Regular cardiac myocyte (primary cell): Measurements from ENCODE around the gene RTN4RL2. TPM values are rescaled to one million over a fixed set of nuclear protein-coding genes. Genes with fewer than 3 reads are reported as not detected.

Experiments
- total RNA-seq: library from RNA; depleted of rRNA; stranded (reverse); fragments of >200 nt; gene quantifications from 2 replicates; pipeline ENCODE4 v1.2.3, GENCODE V29; 2014

Gene RTN4RL2
- not detected in 2 replicates for total RNA-seq

DNA sequence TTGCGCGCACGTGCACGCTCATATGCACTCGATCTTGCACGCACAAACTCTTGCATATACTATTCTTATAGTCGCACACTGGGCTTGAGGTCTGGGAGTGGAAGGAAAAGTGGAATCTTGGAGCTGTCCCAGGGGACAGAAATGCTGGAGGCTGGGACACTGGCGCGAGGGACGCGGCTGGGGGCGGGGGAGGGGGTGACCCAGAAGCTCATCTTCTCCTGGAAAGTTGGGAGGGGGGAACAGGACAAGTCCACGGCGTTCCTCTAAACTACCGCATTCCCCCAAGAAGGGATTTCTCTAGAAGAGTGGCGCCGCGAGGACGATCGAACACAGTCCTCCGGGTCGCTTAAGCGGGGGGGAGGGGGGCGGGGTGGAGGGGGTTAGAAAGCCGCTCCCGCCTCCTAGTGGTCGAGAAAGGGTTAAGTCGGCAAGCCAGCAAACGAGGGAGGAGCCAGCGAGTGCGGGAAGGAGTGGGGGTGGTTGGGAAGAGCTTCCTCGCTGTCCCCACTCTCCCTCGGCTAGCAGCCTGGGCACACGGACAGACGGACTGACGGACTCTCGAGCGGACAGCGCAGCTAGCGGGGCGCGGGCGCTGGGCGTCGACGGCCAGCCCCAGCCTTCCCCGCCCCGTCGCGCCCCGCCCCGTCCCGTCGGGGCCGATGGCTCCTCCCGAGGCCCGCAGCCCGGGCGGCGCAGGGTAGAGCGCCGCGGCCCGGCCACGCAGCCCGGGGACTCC lies at the start of gene RTN4RL2:
RTN4RL2 (plus strand) TSS at position 507 of the 736 bp plus-strand sequence. CDS start 338 bp downstream, outside the sequence.

DNA sequence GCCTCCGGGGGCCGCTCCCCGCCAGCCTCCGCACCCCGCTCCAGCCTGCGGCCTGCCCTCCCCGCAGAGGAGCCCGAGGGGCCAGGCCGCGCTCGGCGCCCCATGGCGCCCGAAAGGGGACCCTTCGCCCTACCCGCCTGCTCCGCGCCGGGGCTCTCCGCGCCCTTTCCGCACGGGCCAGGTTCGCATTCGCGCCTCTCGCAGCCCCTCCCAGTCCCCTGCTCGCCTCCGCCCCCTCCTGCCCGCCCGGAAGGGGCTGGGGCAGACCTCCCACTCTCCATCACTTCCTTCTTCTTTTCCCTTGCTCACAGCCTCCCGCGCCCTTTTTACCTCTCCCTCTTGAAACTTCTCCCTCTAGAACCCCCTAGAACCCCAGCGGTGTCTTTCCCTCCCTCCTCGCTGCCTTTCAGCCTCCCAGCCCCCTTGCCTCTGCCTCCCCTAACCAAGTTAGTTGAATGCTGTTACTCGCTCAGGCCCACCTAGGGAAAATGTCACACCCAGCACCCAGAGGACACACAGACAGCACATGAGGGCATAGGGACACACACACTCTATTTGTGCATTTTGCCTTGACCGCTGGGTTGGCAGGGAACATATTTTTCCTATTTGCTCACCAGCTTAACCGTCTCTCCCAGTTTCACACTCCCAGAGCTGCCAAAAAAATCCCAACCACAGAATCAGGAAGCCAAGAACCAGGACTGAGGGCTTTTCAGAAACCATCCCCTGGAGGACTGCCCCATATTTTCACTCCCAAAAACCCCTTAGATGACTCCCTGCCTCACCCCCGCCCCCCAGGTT lies 33.2 kb upstream of the RTN4RL2 start, which contains the start of gene SLC43A3:
SLC43A3 (minus strand) TSS at position 193 of the 798 bp plus-strand sequence. CDS start 949 bp downstream, outside the sequence.

DNA sequence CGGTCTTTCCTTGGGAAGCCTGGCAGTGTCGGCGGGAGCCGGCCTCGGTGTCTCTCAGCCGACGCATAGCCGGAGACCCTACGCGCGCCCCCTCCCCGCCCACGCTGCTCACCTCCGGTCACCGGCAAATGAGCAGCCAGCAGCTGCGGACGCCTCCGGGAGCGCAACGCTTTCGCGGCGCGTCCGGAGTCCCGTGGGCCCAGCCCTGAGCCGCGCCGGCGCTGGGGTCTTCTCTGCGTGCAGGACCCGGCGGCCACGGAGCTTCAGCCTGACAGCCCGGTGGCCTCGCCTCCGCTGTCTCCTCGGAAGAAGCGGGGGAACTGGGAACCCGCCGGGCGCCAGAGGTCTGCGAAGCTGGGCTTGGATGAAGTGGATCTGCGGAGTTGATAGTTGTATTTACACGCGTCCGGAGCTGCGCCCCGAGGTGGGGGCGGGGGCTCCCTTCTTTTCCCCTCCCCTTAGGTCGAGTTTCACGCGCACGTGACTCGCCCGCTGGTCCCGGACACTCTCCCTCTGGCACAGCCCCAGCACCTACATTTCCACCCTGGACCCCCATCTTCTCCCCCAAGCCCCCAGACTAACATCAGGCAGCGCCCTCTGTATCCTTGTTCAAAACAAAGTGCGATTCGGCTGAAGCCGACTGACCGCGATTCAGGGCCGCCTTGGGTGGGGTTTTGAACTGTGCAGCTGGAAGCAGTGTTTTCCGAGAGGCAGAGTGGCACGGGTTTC lies 55.2 kb downstream of the RTN4RL2 start, which contains the start of gene SLC43A1:
SLC43A1 (minus strand) TSS at position 371 of the 729 bp plus-strand sequence. CDS start 1,591 bp downstream, outside the sequence.

Other genes starting within 250 kb of the RTN4RL2 start
- under 0.01 and 0.56 TPM in 2 replicates for gene APLNR, start 223.3 kb upstream of the RTN4RL2 start, total RNA-seq
- 72.4 and 85.3 TPM in 2 replicates for gene TNKS1BP1, start 135.6 kb upstream of the RTN4RL2 start, total RNA-seq
- gene SSRP1, start 124.6 kb upstream of the RTN4RL2 start, total RNA-seq: 37.2 and 120 TPM in 2 replicates
- not detected in 2 replicates for gene P2RX3, start 122.2 kb upstream of the RTN4RL2 start, total RNA-seq
- gene PRG3, start 79.4 kb upstream of the RTN4RL2 start, total RNA-seq: not detected in 2 replicates
- under 0.01 and 2.3 TPM in 2 replicates for gene PRG2, start 69.9 kb upstream of the RTN4RL2 start, total RNA-seq
- gene SLC43A3, start 33.4 kb upstream of the RTN4RL2 start, total RNA-seq: 41.4 and 114 TPM in 2 replicates
- 7.5 and 13.0 TPM in 2 replicates for gene SLC43A1, start 55.2 kb downstream of the RTN4RL2 start, total RNA-seq
- 43.1 and 59.2 TPM in 2 replicates for gene TIMM10, start 70.2 kb downstream of the RTN4RL2 start, total RNA-seq
- not detected in 2 replicates for gene SMTNL1, start 77.1 kb downstream of the RTN4RL2 start, total RNA-seq
- 32.0 and 40.9 TPM in 2 replicates for gene UBE2L6, start 107.1 kb downstream of the RTN4RL2 start, total RNA-seq
- gene SERPING1, start 137.2 kb downstream of the RTN4RL2 start, total RNA-seq: 1.7 and 21.4 TPM in 2 replicates
- 2.8 TPM in 1 of 2 replicates, not detected in the other for gene YPEL4, start 189.4 kb downstream of the RTN4RL2 start, total RNA-seq
- gene CLP1, start 197.2 kb downstream of the RTN4RL2 start, total RNA-seq: 14.4 and 23.6 TPM in 2 replicates
- gene ZDHHC5, start 207.6 kb downstream of the RTN4RL2 start, total RNA-seq: 29.9 and 50.4 TPM in 2 replicates